CD1c-positive myeloid dendritic cell (primary cell): ENCODE measurements around the gene SCARB1.

ENCODE experiments used
- DNase-seq: peaks from one replicate; pipeline ENCODE4 v3.0.0-alpha.2; 2016; ENCODE audit errors: extremely low spot score

Gene SCARB1

DNA sequence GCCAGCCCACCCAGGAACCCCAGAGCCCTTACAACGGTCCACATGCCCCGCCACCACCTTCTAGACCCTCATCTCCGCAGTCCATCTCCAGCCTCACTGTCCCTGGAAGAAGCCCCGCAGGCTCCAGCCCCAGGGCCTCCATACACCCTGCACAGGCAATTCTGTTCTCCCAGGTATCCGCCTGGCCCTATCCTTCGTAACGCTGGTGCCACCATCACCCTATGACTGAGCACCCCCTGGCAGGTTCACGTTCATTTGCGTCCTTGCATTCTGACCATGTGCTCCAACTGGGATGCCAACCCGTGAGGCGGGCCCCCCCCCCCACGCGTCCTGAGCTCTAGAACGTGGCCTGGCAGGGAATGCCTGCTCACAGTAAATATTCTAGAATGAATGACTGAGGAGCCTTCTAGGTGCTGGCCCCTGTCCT is 675 bp upstream of the SCARB1 start:
- no peak for DNase-seq

DNA sequence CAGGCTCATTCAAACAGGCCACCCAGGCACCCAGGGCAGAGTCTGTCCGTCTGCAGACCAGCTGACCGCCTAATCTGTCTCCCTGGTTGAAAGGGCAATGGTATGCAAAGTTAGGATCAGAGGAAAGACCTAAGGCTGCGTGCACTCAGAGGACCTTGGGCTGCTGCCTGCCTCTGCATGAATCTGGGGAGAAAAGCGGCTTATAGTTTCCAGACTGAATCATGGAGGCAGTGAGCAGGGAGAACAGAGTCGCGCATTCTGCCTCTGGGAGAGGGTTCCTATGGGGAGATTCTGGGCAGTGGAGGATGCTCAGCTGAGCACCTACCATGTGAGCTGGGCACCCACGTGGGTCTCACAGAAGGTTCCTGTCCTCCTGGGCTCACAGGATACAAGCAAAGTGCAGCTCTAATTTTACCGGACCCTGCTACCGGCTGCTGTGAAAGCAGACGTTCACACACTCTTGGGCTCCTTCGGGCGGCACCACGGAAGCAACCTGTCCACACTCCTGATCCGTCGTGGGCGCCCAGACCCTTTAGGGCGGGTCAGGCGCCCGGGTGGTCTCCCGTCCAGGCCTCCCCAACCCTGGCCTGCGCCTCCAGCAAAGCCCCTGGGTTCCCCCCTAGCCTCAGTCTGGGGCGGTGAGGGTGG is 772 bp downstream of the SCARB1 start:
- DNase-seq: peak; percentile 35

DNA sequence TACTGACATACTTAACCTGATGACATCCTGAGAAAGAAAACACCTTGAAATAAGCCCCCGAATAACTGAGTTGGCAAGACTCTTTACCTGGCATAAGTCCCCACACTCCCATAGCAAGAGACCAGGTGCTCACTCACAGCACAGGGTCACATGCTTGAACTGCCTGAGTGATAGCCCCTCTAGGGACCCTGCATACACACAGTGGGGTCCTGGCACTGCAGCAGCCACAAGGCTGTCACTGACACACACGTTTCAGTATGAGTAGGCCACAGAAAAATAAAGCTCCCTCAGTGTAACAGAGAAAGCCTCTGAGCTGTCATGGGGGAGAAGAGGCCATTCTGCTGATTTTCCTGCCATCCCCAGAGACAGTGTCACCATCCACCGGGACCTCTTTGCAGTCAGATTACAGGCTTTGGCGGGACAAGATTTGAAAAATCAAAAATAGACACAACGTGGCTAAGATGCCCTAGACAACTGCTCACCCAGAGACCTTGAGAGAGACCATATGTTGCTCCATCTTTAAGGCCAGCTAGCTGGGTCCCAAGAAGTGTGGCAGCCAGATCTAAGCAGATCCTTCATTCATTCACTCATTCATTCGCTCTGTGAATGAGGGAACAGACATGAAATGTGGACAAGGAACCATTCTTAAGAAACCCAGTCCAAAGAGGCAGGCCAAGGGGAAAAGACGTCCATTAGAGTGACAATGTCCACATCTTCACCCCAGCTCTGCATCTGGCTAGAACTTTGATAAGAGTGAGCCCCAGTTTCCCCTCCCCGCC is 1.6 kb downstream of the SCARB1 start:
- no peak for DNase-seq

GRCh38 chr12:124861492-124861891 is 2.2 kb downstream of the SCARB1 start:
- no peak for DNase-seq

DNA sequence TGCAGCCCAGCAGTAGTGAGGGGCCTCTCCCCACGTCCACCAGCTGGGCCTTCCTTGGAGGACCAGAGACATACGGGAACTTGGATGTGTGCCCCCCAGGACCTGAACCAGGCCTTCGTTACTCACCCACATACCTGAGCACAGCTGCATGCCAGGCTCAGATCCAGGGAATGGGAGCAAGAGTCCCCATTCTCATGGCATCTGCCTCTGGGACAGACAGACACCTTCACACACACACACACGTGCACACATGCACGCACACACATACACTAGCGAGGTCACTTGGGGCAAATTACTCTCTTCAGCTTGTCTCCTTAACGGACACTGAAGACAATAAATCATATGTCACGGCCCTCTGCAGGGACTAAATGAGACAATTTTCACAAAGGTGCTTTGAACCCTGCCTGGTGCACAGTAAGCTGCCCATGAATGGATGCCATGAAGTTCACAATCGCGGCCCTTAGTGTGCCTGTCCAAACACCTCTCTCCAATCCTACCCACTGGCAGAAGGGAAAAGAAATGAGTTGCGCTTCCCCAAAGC is 5.7 kb downstream of the SCARB1 start:
- no peak for DNase-seq

DNA sequence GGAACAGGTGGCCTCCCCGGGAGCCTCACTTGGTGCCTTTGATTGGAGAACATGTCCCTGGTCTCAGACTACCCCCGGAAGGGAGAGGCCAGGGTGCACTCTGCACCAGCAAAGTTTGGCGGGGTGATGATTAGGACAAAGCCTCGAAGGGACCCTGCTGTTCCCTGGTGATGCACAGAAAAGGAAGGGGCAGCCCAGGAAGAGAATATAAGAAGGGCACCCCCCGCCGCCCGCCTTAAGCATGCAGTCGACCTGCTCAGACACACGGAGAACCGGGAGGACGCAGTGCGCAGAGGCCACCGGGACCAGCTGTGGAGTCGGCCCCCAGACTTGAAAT is 6.9 kb downstream of the SCARB1 start:
- no peak for DNase-seq

DNA sequence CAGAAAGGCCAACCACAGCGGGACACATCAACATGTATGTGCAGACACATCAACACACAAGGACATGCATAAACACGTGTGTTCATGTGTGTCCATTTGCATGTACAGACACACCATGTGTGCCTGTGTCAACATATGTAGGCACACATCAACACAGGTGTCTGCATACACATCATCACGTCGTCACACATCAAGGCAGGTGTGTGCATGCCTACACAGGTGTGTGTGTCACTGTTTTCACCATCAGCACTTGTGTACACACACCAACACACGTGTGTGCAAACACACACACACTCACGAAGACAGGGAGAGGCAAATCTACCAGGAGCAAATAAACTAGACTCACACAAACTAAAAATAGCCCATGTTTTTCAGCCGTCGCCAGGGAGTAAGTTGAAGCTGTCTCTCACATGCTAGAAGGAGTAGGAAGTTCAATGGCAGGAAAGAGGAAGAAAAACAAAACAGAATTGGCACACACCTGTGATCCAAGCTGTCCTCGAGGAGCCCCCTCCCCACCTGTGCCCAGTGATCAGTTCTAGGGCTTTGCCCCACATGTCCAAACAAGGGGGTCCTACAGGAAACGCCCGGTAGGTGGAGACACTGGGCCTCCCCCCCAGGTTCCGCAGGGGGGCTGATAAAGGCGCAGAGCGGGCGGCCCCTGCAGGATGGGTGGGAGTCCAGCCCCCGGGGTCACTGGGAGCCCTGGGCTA is 7.4 kb downstream of the SCARB1 start:
- DNase-seq: peak; percentile 6

DNA sequence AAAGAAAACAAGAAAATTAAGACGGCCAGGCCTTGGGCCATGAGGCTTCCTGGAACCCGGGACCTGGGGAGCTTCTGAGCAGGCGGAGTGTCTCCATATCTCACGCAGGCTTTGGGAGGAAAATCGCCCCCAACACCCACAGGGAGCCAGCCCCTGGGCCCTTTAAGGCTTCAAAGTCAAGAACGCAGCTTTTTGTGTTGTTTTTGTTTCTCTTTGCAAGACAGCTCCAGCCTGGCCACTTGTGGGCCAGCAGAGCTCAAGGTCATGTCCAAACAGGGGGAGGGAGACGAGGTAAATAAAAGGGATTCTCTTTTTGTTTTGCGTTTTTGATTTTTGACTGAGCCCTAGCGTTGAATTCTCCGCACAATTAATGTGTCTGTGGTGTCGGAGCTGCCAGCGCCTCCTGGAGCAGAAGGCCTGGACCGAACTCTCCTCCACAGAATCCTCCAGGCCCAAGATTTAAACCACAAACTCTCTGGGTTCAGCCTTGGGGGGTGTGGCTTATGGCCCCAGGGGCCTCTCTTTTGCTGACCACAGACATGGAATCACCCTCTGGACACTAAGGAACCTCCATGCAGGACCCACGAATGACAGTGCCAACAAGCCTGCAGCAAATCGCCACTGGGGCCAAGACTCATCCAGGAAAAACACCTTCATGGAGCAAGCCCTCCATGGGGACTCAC is 8.2 kb downstream of the SCARB1 start:
- no peak for DNase-seq

- no peak for DNase-seq
Measured at GRCh38 chr12:124854637-124855184, 9.0 kb downstream of the SCARB1 start.

DNA sequence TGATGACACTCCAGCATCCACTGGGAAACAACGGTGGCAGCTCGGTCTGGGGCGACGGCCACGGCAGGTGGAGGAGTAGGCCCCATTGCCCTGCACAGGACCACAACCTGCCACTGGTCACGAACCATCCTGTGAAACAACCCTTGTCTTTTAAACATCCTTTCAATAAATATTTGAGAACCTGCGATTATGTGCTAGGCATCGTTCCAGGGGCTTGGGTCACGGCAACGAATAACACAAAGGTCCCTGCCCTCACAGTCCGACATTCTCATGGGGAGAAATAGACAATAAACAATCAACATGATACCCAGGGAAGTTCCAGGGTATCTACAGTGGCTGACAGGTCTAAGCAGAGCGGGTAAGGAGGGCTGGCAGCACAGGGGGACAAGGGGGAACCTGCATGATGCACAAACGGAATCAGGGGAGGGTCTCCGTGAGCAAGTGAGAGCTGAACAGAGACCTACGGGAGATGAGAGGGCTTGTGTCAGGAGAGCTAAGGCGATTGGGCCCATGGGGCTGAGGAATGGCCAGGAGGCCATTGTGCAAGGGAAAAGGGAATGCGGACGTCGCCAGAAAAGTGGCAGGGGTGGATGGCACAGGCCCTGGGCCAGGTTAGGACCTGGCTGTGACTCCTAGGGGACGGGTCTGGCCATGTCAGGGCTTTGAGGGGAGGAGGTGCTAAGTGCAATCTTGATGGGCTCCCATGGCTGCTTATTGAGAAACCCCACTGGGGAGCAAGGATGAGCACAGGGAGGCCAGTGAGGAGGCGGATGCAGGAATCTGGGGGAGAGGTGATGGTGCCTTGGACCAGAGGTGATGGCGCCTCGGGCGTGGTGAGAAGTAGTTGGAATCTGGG is 9.7 kb downstream of the SCARB1 start:
- no peak for DNase-seq

DNA sequence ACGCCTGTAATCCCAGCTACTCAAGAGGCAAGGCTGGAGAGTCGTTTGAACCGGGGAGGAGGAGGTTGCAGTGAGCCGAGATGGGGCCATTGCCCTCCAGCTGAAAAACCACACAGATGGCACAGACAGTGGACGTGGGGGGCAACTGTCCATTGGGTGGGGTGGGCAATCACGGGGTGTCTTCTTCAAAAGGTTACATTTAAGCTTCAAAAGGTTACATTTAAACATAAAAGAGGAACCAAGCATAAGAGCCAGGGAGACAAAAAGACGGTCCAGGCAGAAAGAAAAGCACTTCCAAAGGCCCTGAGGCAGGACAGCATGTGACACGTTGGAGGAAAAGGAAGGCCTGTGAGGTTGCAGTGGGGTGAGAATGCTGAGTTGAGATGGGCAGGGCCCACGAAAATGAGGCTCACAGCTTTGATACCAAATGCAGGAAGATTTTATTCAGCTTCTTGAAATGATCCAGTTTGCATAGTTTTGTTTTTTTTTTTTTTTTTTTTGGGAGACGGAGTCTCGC is 10.7 kb downstream of the SCARB1 start:
- peak; percentile 39 for DNase-seq

GRCh38 chr12:124852329-124852831 is 11.3 kb downstream of the SCARB1 start:
- peak; percentile 57 for DNase-seq

DNA sequence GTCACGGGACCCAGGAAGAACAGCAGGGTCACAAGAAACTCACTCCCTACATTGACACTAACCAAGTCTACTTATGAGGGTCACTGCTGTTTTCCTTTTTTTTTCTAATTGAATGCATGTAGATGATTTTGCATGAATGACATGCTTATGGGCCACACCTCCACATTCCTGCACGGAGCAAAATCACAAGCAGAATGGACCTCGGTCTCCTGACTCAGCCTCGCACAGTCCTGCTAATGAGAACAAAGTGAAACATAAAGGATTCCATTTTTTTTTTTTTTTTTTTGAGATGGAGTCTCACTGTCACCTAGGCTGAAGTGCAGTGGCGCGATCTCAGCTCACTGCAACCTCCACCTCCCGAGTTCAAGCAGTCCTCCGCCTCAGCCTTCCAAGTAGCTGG is 12.3 kb downstream of the SCARB1 start:
- no peak for DNase-seq

- no peak for DNase-seq
Measured at GRCh38 chr12:124849382-124849781, 14.3 kb downstream of the SCARB1 start.

DNA sequence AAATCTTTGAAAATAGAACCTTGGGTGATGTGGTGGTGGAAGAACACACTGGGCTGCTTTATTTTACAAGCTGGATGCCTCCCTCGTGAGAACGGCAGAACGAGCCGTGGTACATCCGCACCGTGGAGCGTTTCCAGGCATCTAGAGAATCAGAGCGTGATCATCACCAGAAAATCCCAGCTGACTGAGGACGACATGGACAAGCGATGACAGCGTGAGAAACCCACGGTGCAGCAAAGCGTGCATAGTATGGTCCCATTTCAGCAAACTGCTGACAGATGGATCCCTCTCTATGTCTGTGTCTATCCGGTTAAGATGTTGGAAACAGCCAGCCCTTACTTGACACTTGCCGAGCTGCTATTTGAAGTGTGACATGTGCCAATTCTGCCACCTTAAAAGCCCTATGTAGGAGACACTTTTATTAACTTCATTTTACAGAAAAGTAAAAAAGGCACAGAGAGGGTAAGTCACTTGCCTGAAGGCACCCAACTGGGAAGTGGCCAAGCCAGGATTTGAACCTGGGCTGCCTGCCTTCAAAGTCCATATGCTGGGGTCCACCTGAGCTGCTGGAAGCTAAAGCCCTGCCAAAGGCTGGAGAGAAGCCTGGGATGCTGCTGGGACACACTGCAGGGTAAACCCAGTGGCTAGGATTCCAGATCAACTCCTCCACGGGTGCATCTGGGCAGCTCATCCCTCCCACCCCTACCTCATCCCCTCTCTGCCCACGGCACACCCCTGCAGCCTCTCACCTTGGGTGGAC is 14.9 kb downstream of the SCARB1 start:
- no peak for DNase-seq

- DNase-seq: no peak
Measured at GRCh38 chr12:124847113-124848074, 16.3 kb downstream of the SCARB1 start.

DNA sequence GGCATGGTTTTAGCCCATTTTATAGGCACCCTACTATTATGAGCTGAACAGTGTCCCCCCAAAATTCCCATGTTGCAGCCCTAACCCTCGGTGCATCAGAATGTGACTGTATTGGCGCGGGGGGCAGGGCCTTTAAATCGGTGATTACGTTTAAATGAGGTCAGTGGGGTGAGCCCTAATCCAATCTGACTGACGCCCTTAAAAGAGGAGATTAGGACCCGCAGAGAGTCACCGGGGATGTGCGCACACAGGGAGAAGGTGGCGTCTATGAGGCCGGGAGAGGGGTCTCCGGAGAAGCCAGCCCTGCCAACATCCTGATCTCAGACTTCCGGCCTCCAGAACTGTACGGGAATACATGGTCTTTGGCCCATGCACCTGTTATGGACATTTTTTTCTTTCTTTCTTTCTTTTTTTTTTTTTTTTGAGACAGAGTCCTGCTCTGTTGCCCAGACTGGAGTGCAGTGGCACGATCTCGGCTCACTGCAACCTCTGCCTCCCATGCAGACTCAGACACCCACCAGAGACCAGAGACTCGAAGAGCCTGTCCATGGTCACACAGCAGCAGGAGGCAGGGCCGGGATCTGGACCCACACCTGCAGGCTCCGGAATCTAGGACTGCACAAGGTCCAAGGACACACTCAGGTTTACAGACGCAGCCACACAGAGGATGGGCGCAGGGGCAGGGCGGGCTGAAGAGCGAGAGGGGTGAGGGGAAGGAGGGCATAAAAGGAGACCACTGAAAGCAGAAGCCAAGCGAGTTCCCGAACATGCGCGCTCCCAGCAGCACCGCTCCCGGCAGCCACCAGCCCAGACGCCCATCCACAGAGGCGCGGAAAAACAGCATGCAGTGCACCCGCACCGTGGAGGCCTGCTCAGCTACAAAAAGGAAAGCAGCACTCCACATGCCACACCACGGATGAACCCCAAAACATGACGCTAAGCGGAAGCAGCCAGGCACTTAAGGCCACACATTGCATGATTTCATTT is 19.0 kb downstream of the SCARB1 start:
- no peak for DNase-seq
